GM18502 (cell line): ENCODE measurements around the gene TMEM89.

Source experiments
- ATAC-seq: cut with Tn5 transposase; IDR thresholded peaks from one replicate; pipeline ENCODE4 v1.9.1; 2021; ENCODE audit warnings: mild to moderate bottlenecking; ENCODE audit not compliant: unreplicated experiment, poor library complexity

The TMEM89 gene

GRCh38 chr3:48593337-48593736, 28.2 kb downstream of the TMEM89 start:
- ATAC-seq, result no peak

GRCh38 chr3:48592519-48593087, 29.0 kb downstream of the TMEM89 start:
- ATAC-seq, result no peak

GRCh38 chr3:48591886-48592518, 29.6 kb downstream of the TMEM89 start:
- ATAC-seq, result no peak

- ATAC-seq, result no peak
These were observed 30.1 kb downstream of the TMEM89 start for GRCh38 chr3:48591436-48591835.

- no peak for ATAC-seq
These were observed 33.3 kb downstream of the TMEM89 start for GRCh38 chr3:48588230-48588629.

- no peak for ATAC-seq
These were observed 33.9 kb downstream of the TMEM89 start for GRCh38 chr3:48587686-48588085.

GRCh38 chr3:48585411-48585810, 36.2 kb downstream of the TMEM89 start:
- no peak for ATAC-seq

- ATAC-seq, result no peak
These were observed 36.7 kb downstream of the TMEM89 start for GRCh38 chr3:48584836-48585235.

- ATAC-seq, result no peak
These were observed 39.7 kb downstream of the TMEM89 start for GRCh38 chr3:48581621-48582481.

GRCh38 chr3:48576647-48577046, 44.9 kb downstream of the TMEM89 start:
- no peak for ATAC-seq

- no peak for ATAC-seq
These were observed 46.2 kb downstream of the TMEM89 start for GRCh38 chr3:48575366-48575765.

GRCh38 chr3:48573973-48574585, 47.5 kb downstream of the TMEM89 start:
- no peak for ATAC-seq

- ATAC-seq, result no peak
These were observed 49.1 kb downstream of the TMEM89 start for GRCh38 chr3:48572517-48572916.

GRCh38 chr3:48571938-48572337, 49.6 kb downstream of the TMEM89 start:
- ATAC-seq, result no peak
